Right lobe of liver (tissue), 6 donors: Measurements from ENCODE around the gene RASGRP1. TPM values are rescaled to one million over a fixed set of nuclear protein-coding genes. Genes with fewer than 3 reads are reported as not detected.

Experiments
- ATAC-seq, 4 donors: fragments of 200-7000 bp; cut with Tn5 transposase; one replicate each; pipeline ENCODE4 v1.9.1; 2020; ENCODE audit warnings: mild to moderate bottlenecking in 4 of 4, moderate library complexity in 4 of 4
- DNase-seq, 3 donors: peaks; one replicate each; pipeline ENCODE4 v3.0.0-alpha.2; 2020
- H3K27ac ChIP-seq, 3 donors: fragments of 200-600 bp; one replicate each; pipeline ENCODE4 v1.8.0; 2022
- H3K27me3 ChIP-seq, 2 donors: fragments of 200-600 bp; one replicate each; pipeline ENCODE4 v1.8.0; 2022
- H3K36me3 ChIP-seq, 4 donors: fragments of 200-600 bp; sonication (generic) in 1 of 4; one replicate each; pipeline versions ENCODE4 v1.5.1 to v1.8.0; 2017 to 2022; ENCODE audit warnings: control low read depth in 1 of 4
- H3K4me1 ChIP-seq, 4 donors: fragments of 200-600 bp; sonication (generic) in 1 of 4; one replicate each; pipeline versions ENCODE4 v1.5.1 to v1.8.0; 2017 to 2022; ENCODE audit warnings: control low read depth in 1 of 4
- H3K4me3 ChIP-seq, 3 donors: fragments of 200-600 bp; one replicate each; pipeline ENCODE4 v1.8.0; 2022
- H3K9me3 ChIP-seq, 4 donors: fragments of 200-600 bp; sonication (generic) in 1 of 4; one replicate each; pipeline versions ENCODE4 v1.5.1 to v1.8.0; 2017 to 2022; ENCODE audit warnings: control low read depth in 1 of 4
- POLR2A ChIP-seq: fragments of 450-650 bp; IDR thresholded peaks from one replicate; pipeline ENCODE4 v1.6.1; 2017; ENCODE audit warnings: antibody characterized with exemption, mild to moderate bottlenecking
- WGBS: methylation state at CpG from one replicate; pipeline ENCODE4 v1.1.6; 2018; ENCODE audit warnings: low coverage, low lambda C conversion rate; ENCODE audit not compliant: insufficient coverage; ENCODE audit errors: missing lambda C conversion rate; 5-methylcytosine and 5-hydroxymethylcytosine counted together
- intact Hi-C, 2 donors: fragments of 100-400 bp; cut with DNase I; formaldehyde crosslinking; loops; one replicate each; pipeline versions ENCODE4 v1.11.2 to v1.14.1; 2022
- total RNA-seq, 6 experiments: library from RNA; depleted of rRNA in 2 of 6; stranded (reverse); fragments of >200 nt in 2 of 6; fragmentation: NEBNext Ultra II Directional in 3 of 6; extraction: Animal tissue kit (Norgen Biotek cat#: 25700) in 3 of 6; gene quantifications; one replicate each; pipeline versions ENCODE4 v1.1.0 to v1.2.4, GENCODE V29; 2016 to 2023
- TF ChIP-seq, protein P1 (sequence below), 4 donors: fragments of 200-600 bp in 3 of 4; fragments of 450-650 bp in 1 of 4; IDR thresholded peaks; one replicate each; pipeline versions ENCODE4 v1.5.1 to v1.8.0; 2016 to 2022; ENCODE audit warnings: antibody characterized with exemption in 4 of 4, mild to moderate bottlenecking in 2 of 4
- donor health status: DM: no; HTN: yes; CAD: no.
- donor health status: DM: no; HTN: no; CAD: no.
- donor health status: DM: no; HTN: no; CAD: no.
- donor health status: DM: no; HTN: yes; CAD: no.
- donor health status: DM: no; HTN: yes; CAD: no.

The RASGRP1 gene
- total RNA-seq, 6 experiments from 2014 or later = 0.11 to 0.64 (median 0.32) TPM

DNA sequence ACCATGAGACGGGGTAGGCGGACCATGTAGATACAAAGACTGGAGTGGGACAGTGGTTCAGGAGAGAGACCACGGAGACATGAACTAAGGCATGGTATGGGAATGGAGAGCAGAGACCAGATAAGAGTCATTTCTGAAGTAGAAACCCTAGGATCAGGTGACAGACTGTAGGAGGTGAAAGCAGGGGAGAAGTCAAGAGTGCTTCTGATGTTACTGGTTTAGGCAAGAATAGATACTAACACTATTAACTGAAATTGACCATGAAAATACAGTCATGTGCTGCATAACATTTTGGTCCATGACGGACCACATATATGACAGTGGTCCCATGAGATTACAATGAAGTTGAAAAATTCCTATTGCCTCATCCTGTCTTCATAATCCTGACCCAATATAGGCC, 41.7 kb downstream of the RASGRP1 start:
- Histone ChIP-seq H3K4me3 (no peak overlapping the region), H3K4me1 (no peaks in the 10 kb centered on the region), H3K27ac (no peak overlapping the region), H3K9me3 (no peaks in the 10 kb centered on the region), H3K36me3 (no peaks in the 10 kb centered on the region), H3K27me3 (no peaks in the 10 kb centered on the region)
- WGBS = 69% methylated on average over 4 of the region's 4 CpGs
- intact Hi-C loops = no loop called here
- DNase-seq (no peak), ATAC-seq (no peak)
- no peak for TF ChIP-seq POLR2A
- TF ChIP-seq, protein P1, sequence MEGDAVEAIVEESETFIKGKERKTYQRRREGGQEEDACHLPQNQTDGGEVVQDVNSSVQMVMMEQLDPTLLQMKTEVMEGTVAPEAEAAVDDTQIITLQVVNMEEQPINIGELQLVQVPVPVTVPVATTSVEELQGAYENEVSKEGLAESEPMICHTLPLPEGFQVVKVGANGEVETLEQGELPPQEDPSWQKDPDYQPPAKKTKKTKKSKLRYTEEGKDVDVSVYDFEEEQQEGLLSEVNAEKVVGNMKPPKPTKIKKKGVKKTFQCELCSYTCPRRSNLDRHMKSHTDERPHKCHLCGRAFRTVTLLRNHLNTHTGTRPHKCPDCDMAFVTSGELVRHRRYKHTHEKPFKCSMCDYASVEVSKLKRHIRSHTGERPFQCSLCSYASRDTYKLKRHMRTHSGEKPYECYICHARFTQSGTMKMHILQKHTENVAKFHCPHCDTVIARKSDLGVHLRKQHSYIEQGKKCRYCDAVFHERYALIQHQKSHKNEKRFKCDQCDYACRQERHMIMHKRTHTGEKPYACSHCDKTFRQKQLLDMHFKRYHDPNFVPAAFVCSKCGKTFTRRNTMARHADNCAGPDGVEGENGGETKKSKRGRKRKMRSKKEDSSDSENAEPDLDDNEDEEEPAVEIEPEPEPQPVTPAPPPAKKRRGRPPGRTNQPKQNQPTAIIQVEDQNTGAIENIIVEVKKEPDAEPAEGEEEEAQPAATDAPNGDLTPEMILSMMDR (IDR thresholded peaks at IDR 0.05) = no peak

DNA sequence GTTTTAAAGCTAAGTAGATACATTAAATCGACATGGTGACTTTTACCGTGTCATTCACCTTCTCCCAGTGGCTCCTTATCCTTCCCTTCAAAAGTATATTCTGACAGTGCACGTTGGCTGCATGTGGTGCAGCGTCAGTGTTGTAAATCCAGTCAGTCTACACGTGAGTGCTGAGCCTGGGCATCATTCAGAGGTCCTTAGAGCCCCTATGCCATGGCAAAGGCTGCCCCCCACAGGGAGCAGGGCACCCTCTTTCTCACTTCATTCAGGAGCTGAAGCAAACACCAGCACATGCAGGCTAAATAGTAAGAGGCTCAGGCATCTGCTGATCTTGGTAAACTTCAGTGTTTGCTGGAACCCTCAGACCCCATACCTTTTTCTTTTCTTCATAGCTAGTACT, 43.3 kb downstream of the RASGRP1 start:
- DNase-seq (no peak), ATAC-seq (no peak)
- intact Hi-C loops = no loop called here
- no peaks in the 10 kb centered on the region for H3K4me1 ChIP-seq
- TF ChIP-seq, protein P1 (IDR thresholded peaks at IDR 0.05) = no peak
- no peak for TF ChIP-seq POLR2A
- no peak overlapping the region for H3K27ac ChIP-seq
- H3K9me3 ChIP-seq = no peaks in the 10 kb centered on the region
- no peaks in the 10 kb centered on the region for H3K27me3 ChIP-seq
- no peaks in the 10 kb centered on the region for H3K36me3 ChIP-seq
- 38% methylated on average over 4 of the region's 5 CpGs for WGBS
- H3K4me3 ChIP-seq = no peak overlapping the region

DNA sequence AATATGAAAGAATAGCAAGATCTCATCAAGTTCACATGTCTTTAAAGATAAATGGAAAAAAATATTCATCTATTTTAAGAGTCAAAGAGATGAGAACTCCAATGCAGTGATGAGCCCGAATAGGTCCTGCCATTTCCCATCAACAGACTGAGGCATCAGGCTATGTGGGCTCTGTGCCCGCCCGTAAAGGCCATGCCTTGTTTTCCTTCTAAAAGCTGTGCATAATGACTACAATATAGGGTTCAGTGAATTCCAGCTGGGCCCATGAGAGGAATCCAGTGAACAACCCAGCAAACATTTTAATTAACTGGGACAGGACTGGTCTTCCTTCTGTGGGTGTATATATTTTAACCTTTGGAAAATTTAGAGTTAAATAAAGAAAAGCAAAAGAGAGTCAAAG, 44.6 kb downstream of the RASGRP1 start:
- WGBS = 57% methylated on average over 3 of the region's 3 CpGs
- Histone ChIP-seq H3K27me3 (no peaks in the 10 kb centered on the region), H3K27ac (no peak overlapping the region), H3K36me3 (no peaks in the 10 kb centered on the region), H3K9me3 (no peaks in the 10 kb centered on the region), H3K4me1 (no peaks in the 10 kb centered on the region), H3K4me3 (no peak overlapping the region)
- intact Hi-C loops = no loop called here
- no peak for TF ChIP-seq POLR2A
- TF ChIP-seq, protein P1 (IDR thresholded peaks at IDR 0.05) = no peak
- ATAC-seq (no peak), DNase-seq (no peak)

DNA sequence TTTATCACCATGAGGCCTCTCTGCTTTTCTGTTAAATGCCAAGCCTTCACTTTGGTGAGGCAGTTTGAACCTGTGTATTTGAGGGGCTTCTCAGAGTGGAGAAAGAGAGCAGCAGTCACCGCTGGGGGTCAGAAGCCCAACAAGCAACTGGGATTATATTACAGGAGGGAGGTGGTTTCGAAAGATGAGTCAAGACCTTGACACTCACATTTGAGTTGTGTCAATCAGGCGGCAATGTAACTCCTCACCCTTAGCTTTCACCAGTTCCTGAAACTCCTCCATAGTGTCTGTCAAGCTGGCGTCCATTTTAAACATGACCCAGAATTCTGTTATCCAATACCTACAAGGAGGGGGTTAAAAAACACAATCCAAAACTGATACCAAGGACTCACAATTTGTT, 46.5 kb downstream of the RASGRP1 start:
- no peak for TF ChIP-seq POLR2A
- TF ChIP-seq, protein P1 (IDR thresholded peaks at IDR 0.05) = no peak
- no peak overlapping the region for H3K4me3 ChIP-seq
- H3K9me3 ChIP-seq = no peaks in the 10 kb centered on the region
- 72% methylated on average over 4 of the region's 4 CpGs for WGBS
- H3K36me3 ChIP-seq = no peaks in the 10 kb centered on the region
- ATAC-seq (no peak), DNase-seq (no peak)
- H3K27me3 ChIP-seq = no peaks in the 10 kb centered on the region
- H3K4me1 ChIP-seq = no peaks in the 10 kb centered on the region
- no peak overlapping the region for H3K27ac ChIP-seq
- intact Hi-C loops = no loop called here

DNA sequence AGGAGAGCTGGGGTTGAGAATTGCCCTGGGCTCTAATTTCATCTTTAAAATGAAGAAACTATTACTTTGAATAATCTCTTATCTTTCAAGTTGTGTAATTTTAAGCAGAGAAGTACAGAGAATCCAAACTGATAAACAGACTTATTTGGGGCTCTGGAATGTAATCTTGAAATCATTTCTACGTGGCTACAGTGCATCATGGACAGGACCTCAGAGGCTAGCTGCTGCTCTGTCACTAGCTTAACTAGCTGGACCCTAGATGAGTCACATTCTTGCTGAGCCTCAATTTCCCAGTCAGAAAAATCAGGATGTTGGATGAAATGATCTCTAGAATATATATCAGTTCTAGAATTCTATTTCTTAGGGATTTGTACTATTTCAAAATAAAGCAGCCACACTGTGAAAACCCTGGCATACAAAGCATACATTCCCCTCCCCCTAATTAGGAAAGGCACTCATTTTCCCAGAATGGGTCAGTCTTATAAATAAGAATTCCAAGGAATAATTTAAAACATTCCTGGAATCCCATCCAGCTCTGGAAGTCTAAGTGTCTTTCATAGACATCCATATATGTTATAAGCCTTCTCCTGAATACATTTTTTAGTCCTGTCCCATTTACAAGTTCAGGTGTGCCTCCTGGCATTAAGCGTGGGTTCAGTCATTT, 47.2 kb downstream of the RASGRP1 start:
- no peaks in the 10 kb centered on the region for H3K36me3 ChIP-seq
- DNase-seq (no peak), ATAC-seq (no peak)
- H3K9me3 ChIP-seq = no peaks in the 10 kb centered on the region
- WGBS = 66% methylated on average over 2 of the region's 2 CpGs
- no peak for TF ChIP-seq POLR2A
- TF ChIP-seq, protein P1 (IDR thresholded peaks at IDR 0.05) = no peak
- no peak overlapping the region for H3K27ac ChIP-seq
- H3K4me1 ChIP-seq = no peaks in the 10 kb centered on the region
- H3K4me3 ChIP-seq = no peak overlapping the region
- intact Hi-C loops = no loop called here
- no peaks in the 10 kb centered on the region for H3K27me3 ChIP-seq
